GM18861 (cell line): ENCODE measurements around the gene PCBP3.
"Not testable (repeated sequence)": the region's sequence is repeated elsewhere in the genome, so short reads cannot be mapped to it uniquely, and the experiment has no call there.

Experiments used
- ATAC-seq: cut with Tn5 transposase; IDR thresholded peaks from one replicate; pipeline ENCODE4 v1.9.1; 2021; ENCODE audit not compliant: unreplicated experiment

Gene PCBP3

GRCh38 chr21:45613396-45613795 is 30.1 kb upstream of the PCBP3 start:
- no peak for ATAC-seq

DNA sequence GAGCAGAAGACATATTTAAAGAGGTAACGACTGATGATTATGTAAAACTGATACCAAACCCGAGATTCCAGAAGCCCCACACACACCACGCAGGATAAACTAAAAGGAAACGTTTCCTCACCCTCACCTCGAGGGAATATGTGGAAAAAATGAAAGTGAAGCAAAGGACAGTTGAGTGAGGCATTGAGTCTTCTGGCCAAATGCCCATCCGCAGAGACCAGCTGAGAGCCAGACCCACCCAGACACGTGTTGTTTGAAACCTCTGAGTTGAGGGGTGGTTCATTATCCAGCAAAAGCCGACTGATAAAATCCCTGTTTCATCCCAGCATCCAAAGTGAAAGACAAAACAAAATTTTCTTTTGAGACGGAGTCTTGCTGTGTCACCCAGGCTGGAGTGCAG is 29.6 kb upstream of the PCBP3 start:
- ATAC-seq, result no peak

DNA sequence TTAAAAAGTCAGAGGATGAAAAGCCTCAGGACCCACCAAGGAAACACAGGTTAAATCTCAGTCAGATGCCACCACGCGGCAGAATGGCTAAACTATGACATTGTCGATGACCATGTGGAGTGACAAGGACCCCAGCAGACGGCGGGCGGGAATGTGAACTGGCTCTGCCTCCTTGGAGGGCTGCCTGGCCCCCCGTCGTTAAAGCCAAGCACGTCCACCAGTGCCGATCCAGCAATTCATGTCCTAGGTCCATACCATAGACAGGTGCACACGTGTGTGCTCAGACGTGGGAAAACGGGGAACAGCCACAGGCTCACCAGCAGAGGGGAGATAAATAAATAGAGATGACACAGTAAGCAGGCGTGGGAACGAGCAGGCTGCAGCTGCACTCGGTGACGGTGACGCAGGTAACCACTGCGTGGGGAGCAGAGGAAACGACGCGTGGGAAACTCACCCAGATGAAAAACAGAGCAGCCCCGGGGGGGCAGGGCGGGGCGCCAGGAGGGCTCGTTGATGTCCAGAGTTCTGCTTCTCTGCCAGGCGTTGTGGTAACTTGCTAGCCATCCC is 28.3 kb upstream of the PCBP3 start:
- no peak for ATAC-seq

DNA sequence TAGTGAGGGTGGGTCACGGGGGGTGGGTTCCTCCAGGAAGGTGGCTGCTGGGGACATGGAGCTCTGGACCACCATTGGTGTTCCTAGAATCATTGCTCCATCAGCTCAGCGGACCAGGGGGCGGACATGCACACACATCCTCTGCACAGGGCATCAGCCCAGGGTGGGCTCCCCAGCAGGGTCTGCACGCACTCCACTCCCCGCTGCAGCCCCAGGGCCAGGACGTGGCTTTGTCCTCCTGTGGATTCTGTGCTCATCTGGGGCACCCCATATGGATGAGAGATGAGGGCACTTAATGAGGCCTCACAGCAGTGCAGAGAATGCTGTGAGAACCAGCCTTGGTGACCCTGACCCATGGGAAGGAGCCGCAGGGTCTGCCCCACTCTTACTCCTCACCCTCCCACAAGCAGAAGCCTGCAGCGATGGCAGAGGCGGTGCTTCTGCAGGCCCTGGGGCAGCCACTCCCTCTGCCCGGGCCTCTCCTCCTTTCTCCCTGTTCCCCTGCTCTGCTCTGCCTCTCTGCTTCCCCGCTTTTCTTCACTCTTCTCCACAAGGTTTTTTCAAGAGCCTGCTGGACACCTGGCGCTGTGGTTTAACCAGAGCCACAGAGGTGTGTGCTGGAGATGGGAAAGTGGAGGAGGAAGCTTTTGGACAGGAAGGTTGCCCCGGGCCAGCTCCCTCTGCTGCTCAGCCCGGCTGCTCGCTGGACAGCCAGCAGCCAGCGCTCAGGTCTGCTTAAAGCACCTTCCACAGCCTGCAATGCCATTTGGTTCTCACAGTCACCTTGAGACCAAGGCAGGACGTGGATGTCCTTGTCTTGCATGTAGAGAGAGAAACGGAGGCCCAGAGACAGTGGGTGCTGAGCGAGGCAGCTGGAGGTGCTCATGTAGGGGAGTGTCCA is 26.3 kb upstream of the PCBP3 start:
- no peak for ATAC-seq

DNA sequence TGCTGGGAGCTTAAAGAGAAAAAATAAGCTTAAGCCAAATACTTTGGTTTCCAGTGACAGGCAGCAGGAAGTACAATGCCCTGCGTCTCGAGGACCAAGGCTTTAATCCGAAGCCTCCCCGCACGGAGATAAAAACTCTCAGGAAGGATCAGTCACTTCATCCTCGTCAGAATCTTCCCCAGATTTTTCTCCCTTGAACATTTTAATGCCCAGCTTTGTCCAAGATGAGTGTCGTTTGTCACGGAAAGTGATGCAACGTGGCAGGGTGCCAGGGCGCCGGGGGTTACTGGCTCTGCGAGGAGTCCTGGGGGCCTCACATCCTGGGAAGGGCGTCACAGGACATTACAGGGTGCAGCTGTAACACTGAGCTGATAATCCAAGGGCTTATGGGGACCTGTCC is 25.2 kb upstream of the PCBP3 start:
- no peak for ATAC-seq

GRCh38 chr21:45618846-45619485 is 24.6 kb upstream of the PCBP3 start:
- no peak for ATAC-seq

DNA sequence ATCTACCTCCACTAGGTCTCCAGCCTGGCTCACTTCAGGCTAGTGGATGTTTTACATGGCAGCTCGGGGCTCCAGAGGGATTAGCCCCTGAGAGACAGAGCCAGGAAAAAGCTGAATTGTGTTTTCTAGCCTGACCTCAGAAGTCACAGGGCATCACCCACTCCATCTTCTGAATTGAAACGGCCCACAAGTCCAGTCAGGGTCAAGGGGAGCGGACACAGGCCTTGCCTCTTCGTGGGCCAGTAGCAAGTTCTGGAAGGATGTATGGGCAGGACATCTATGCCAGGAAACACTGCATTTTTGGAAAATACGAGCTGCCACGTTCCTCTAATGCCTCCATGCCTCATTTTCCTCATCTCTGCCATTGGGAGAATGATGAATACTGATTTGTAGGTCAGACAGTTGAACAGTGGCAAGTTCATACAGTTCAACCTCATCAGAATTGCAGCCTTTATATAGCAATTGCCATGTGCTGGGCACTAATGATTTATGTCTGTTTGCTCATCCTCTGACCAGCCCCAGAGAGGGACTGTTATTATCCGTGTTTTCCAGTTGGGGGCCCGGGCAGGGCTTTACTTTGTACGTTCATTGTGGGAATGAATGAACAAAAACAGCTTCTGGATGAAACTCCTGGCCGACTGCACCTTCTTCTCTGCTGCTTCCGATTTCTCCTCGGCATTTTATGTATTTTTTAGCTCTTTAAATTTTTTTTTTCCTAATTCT is 23.2 kb upstream of the PCBP3 start:
- no peak for ATAC-seq

DNA sequence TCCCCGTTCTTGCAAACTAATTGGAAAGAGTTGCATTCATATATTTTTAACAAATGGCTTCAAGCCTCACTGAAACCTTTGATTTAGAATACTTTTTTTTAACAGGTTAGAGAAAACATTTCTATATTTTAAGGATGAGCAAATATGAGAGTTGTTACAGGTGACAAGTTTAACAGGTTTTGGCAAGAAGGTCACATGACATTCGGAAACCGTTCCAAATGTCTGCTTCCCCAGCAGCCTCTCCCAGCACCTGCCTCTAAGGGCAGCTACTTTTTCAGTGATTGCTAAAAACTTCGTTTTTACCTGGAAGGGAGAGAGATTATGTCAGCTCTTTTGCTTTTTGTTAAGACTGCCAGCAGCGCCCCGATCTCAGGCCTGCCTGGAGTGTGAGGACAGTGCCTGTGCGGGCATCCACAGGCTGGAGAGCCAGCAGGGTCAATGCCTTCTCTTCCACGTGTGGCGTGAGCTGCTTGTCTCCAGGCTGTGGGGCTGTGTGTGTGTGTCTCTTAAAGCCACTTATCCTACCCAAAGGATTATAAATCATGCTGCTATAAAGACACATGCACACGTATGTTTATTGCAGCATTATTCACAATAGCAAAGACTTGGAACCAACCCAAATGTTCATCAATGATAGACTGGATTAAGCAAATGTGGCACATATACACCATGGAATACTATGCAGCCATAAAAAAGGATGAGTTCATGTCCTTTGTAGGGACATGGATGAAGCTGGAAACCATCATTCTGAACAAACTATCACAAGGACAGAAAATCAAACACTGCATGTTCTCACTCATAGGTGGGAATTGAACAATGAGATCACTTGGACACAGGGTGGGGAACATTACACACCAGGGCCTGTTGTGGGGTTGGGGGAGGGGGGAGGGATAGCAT is 21.8 kb upstream of the PCBP3 start:
- ATAC-seq, result not testable (repeated sequence)

DNA sequence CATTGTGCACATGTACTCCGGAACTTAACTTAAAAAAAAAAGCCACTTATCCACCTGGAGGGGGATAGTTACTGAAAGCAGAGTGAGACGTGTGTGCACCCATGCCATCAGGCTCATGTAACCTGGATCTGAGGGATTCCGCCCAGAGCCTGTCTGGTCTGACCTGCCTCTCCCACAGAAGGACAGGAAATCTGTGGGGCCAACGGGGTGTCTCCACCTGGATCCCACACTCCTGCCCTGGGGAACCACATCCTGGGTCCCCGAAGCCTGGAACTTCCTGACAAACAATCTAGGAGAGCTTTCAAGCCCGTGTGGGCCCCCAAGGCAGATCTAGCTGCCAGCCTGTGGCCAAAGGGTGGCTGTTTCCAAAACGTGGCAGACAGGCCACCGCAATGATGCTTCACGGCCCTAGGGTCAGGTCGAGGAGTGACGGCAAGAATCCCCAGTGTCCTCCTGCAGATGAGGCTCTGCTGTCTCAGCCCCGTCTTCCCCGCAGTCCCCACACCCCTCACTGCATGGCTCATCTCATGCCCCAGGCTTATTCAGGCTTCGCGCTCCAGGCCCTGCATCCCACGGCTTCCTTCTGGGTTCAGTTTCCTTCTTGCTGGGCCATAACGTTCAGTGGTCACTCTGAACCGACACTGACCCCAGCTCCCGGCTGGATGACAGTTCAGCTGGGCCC is 21.0 kb upstream of the PCBP3 start:
- ATAC-seq, result no peak

GRCh38 chr21:45623436-45623835 is 20.1 kb upstream of the PCBP3 start:
- ATAC-seq, result no peak

- not testable (repeated sequence) for ATAC-seq
Measured at GRCh38 chr21:45626127-45626526, 17.4 kb upstream of the PCBP3 start.

DNA sequence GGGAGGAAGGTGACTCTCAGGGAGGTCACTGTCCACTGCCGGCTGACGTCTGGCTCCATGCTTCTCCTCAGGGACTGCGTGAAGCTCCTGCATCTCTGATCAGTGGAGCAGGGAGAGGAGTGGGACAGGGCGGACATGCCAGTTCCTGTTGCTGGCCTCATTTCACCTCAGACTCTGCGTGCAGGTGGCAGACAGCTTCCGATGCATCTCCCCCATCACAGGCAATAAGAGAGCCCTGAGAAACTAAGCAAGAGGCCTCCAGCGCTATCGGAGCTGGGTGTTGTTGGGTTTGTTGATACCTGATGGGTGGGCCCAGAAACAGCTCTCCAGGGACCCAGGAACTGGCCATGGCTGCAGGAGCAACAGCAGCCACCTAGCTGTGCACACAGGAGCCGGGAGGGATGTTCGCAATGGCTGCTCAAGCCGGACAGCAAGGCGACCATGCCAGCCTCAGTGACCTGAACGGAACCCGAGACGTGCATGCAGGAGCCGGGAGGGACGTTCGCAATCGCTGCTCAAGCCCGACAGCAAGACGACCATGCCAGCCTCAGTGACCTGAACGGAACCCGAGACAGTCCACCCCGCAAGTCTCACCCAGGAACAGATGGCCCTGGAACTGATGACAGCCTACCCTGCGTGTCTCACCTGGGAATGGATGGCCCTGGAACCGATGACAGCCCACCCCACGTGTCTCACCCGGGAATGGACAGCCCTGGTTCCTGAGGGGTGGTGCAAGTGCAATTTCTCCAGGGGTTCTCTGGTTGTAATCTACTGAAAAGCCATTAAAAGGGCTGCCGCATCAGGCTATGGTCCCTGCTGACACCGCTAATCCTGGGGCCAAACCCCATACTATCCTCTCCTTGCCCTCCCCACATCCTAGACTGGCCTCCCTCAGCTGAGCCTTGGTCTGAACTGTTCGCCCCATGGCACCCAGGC is 14.2 kb upstream of the PCBP3 start:
- no peak for ATAC-seq

DNA sequence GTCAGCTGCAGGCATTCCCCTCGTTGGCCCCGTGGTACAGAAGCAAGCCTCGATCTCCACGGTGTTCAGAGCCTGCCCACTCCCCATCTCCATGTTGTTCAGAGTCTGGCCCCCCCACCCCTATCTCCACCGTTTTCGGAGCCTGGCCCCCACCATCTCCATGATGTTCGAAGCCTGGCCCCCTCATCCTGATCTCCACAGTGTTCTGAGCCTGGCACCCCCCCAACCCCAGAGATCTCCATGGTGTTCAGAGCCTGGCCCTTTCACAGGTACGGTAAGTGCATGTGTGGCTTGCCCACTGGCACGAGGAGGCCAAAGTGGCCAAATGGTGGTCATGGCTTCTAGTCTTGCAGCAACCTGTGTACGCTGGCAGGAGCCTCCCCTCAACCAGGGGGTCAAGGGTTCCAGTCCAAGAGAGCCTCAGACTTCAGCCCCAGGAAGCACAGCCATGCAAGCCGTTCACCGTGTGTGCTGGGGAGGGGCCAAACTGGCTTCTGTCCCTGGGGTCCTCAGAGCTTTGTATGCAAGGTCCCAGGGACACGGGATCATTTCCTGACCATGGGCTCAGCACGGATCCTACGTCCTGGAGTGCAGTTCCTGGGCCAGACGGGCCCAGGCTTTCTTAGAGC is 13.3 kb upstream of the PCBP3 start:
- no peak for ATAC-seq

DNA sequence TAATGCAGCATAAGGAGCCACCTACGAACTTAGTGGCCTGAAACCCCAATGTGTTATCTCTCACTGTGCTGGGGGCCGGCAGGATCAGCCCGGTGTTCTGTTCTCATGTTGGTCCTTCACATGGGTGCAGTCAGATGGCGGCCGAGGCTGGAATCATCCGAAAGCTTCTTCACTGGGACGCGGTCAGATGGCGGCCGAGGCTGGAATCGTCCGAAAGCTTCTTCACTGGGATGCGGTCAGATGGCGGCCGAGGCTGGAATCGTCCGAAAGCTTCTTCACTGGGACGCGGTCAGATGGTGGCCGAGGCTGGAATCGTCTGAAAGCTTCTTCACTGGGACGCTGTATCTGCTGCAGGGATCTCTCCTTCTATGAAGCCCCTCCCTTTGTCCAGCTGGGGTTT is 12.6 kb upstream of the PCBP3 start:
- ATAC-seq, result no peak

GRCh38 chr21:45631540-45631939 is 12.0 kb upstream of the PCBP3 start:
- no peak for ATAC-seq

DNA sequence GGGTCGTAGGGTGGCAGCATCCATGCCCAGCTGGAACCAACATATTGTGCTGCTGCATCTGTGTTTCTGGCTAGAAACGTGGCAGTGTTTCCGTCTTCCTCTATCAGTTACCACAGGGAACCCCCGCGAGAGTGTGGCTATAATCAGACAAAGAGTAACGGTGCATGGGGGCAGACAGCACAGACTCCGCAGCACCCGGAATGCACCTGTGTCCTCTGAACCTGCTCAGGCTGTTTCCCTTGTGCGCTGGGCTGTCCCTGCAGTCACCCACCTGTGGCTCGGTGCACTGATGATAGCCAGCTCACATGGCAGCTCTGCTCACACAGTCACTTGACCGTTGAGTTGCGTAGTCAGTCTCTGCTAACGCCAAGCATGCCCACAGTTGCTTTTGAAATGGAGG is 11.4 kb upstream of the PCBP3 start:
- no peak for ATAC-seq

DNA sequence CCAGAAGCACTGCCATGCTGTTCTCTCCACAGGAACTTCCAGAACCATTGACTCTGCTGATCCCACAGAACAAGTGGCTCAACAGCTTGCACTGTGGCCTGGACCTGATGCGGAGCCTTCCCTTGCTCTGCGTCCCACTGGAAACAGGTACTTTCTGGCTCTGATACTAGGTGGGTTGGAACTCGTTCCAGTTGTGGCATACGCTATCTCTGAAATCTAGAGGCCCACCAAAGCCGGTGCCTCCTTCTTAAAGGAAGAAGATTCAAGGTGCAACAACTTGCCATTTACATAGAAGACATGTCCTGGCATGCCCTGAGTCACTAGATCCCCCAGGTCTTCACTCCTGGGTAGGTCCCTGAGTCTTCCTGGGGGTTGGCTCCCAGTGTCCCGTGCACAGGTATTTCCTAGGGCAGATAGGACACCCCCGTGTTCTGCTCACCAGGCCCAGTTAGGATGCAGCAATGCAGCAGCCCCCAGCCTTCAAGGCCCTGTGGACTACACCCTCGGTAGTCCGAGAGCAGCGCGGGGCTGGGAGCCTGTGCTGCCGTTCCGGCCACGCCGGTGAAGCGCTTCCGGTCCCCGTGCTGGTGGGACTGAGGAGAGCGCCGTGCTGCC is 10.8 kb upstream of the PCBP3 start:
- ATAC-seq, result no peak
